Neural cell (in vitro differentiated cells): Measurements from ENCODE around the gene TLE1.

Experiments used
- CTCF ChIP-seq: fragments of 450-650 bp; IDR thresholded peaks from 2 replicates; pipeline ENCODE4 v1.5.1; 2014; ENCODE audit warnings: antibody characterized with exemption, mild to moderate bottlenecking, moderate library complexity; ENCODE audit not compliant: poor library complexity, severe bottlenecking
- EP300 ChIP-seq: fragments of 450-650 bp; conservative IDR thresholded peaks from 2 replicates; pipeline ENCODE4 v1.6.1; 2014; ENCODE audit warnings: antibody characterized with exemption, mild to moderate bottlenecking, moderate library complexity; ENCODE audit not compliant: poor library complexity, severe bottlenecking
- EZH2 ChIP-seq: fragments of 200-600, 300-800 bp; shearing (Covaris generic), sonication (generic); IDR thresholded peaks from 2 replicates; pipeline ENCODE4 v1.6.1; 2014; ENCODE audit warnings: antibody characterized with exemption, low read length, borderline replicate concordance, mild to moderate bottlenecking; ENCODE audit not compliant: insufficient read depth, poor library complexity, severe bottlenecking
- RAD21 ChIP-seq: fragments of 450-650 bp; conservative IDR thresholded peaks from 2 replicates; pipeline ENCODE4 v1.6.1; 2014; ENCODE audit warnings: antibody characterized with exemption, mild to moderate bottlenecking, moderate library complexity

- TF ChIP-seq CTCF (peak; percentile 49), EZH2 (no peak), EP300 (no peak), RAD21 (peak; percentile 50)
Observed at GRCh38 chr9:81685763-81686613, 3.4 kb downstream of the TLE1 start.
